OCI-LY1 (cell line): ENCODE data around the gene LAMA3.

Source experiments
- EZH2 ChIP-seq: fragments of 200-600 bp; sonication (generic), shearing (Covaris generic); IDR thresholded peaks from 2 replicates; pipeline ENCODE4 v1.8.0; 2017; ENCODE audit warnings: borderline replicate concordance, mixed run types, mild to moderate bottlenecking, antibody characterized with exemption, low read length, moderate library complexity, mixed read lengths
- TF ChIP-seq, protein P1 (sequence below): fragments of 200-600 bp; sonication (generic), shearing (Covaris generic); IDR thresholded peaks from 2 replicates; pipeline ENCODE4 v1.5.1; 2017; ENCODE audit warnings: mild to moderate bottlenecking, antibody characterized with exemption, low read length, moderate library complexity, mixed read lengths

DNA sequence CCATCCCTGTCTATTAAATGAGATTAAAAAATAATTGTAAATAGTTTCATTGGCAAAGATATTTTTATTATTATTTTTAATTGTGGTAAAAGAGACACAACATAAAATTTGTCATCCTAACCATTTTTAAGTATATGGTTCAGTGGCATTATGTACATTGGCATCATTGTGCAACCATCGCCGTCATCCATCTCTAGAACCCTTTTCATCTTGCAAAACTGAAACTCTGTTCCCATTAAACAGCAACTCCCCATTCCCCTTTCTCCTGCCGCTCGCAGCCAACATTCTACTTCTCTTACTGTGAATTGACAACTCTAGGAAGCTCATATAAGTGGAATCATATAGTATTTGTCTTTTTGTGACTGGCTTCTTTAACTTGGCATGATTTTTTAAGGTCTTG is 25.3 kb downstream of the LAMA3 start:
- TF ChIP-seq, protein P1, sequence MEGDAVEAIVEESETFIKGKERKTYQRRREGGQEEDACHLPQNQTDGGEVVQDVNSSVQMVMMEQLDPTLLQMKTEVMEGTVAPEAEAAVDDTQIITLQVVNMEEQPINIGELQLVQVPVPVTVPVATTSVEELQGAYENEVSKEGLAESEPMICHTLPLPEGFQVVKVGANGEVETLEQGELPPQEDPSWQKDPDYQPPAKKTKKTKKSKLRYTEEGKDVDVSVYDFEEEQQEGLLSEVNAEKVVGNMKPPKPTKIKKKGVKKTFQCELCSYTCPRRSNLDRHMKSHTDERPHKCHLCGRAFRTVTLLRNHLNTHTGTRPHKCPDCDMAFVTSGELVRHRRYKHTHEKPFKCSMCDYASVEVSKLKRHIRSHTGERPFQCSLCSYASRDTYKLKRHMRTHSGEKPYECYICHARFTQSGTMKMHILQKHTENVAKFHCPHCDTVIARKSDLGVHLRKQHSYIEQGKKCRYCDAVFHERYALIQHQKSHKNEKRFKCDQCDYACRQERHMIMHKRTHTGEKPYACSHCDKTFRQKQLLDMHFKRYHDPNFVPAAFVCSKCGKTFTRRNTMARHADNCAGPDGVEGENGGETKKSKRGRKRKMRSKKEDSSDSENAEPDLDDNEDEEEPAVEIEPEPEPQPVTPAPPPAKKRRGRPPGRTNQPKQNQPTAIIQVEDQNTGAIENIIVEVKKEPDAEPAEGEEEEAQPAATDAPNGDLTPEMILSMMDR = no peak
- no peak for TF ChIP-seq EZH2
